Spleen (tissue), 11 donors: ENCODE measurements around the gene TCTN3. TPM values are rescaled to one million over a fixed set of nuclear protein-coding genes. Genes with fewer than 3 reads are reported as not detected.
"Not testable (repeated sequence)": the region's sequence is repeated elsewhere in the genome, so short reads cannot be mapped to it uniquely, and the experiment has no call there.

Experiments used
- DNase-seq: peaks from one replicate; pipeline ENCODE4 v3.0.0-alpha.2; 2020
- H3K27ac ChIP-seq, 8 donors: fragments of 200-600 bp; sonication (generic) in 7 of 8; 1 replicate in 4 of 8; 2 replicates in 4 of 8; pipeline versions ENCODE4 v1.5.0 to v1.8.0; 2016 to 2021; ENCODE audit warnings: inconsistent platforms in 4 of 8, mild to moderate bottlenecking in 4 of 8, moderate library complexity in 1 of 8
- H3K27me3 ChIP-seq, 7 donors: fragments of 200-600 bp; sonication (generic) in 6 of 7; replicated peaks in 1 of 7; 1 replicate in 4 of 7; 2 replicates in 3 of 7; pipeline versions ENCODE4 v1.5.0 to v1.8.0; 2016 to 2021; ENCODE audit warnings: inconsistent platforms in 3 of 7, mild to moderate bottlenecking in 1 of 7
- H3K36me3 ChIP-seq, 6 donors: fragments of 200-600 bp; sonication (generic) in 5 of 6; 1 replicate in 4 of 6; 2 replicates in 2 of 6; pipeline versions ENCODE4 v1.5.0 to v1.8.0; 2016 to 2021; ENCODE audit warnings: inconsistent platforms in 2 of 6
- H3K4me1 ChIP-seq, 6 donors: fragments of 200-600 bp; sonication (generic) in 5 of 6; 1 replicate in 3 of 6; 2 replicates in 3 of 6; pipeline versions ENCODE4 v1.5.0 to v1.8.0; 2016 to 2021; ENCODE audit warnings: inconsistent platforms in 3 of 6
- H3K4me3 ChIP-seq, 8 donors: fragments of 200-600 bp; sonication (generic) in 7 of 8; 1 replicate in 4 of 8; 2 replicates in 4 of 8; pipeline versions ENCODE4 v1.5.0 to v1.8.0; 2016 to 2021; ENCODE audit warnings: inconsistent platforms in 4 of 8, mild to moderate bottlenecking in 4 of 8, moderate library complexity in 2 of 8
- H3K9me3 ChIP-seq, 8 donors: fragments of 200-600 bp; sonication (generic) in 7 of 8; 1 replicate in 4 of 8; 2 replicates in 4 of 8; pipeline versions ENCODE4 v1.5.0 to v1.8.0; 2016 to 2021; ENCODE audit warnings: inconsistent platforms in 4 of 8
- CTCF ChIP-seq, 11 experiments: fragments of 200-600 bp in 7 of 11; fragments of 450-650 bp in 4 of 11; sonication (generic) in 4 of 11; IDR thresholded peaks in 8 of 11; conservative IDR thresholded peaks in 3 of 11; 1 replicate in 7 of 11; 2 replicates in 4 of 11; pipeline versions ENCODE4 v1.4.0 to v1.8.0; 2016 to 2021; ENCODE audit warnings: antibody characterized with exemption in 11 of 11, inconsistent platforms in 4 of 11, mild to moderate bottlenecking in 1 of 11
- POLR2A ChIP-seq, 3 donors: fragments of 450-650 bp; IDR thresholded peaks; one replicate each; pipeline ENCODE4 v1.5.1; 2017; ENCODE audit warnings: antibody characterized with exemption in 3 of 3, mild to moderate bottlenecking in 1 of 3
- POLR2AphosphoS5 ChIP-seq, 3 donors: sonication (generic); formaldehyde crosslinking; IDR thresholded peaks; one replicate each; pipeline ENCODE4 v1.5.1; 2017; ENCODE audit warnings: antibody characterized with exemption in 3 of 3
- WGBS, 5 donors: extraction: QIAGEN DNeasy Blood & Tissue Kit in 3 of 5; methylation state at CpG; one replicate each; pipeline versions ENCODE4 v1.1.5 to v1.1.7; 2013 to 2018; 5-methylcytosine and 5-hydroxymethylcytosine counted together
- intact Hi-C: fragments of 100-400 bp; cut with DNase I; formaldehyde crosslinking; loops from one replicate; pipeline ENCODE4 v1.15.0; 2023; ENCODE audit warnings: low total_unique reads
- polyA plus RNA-seq, 3 donors: library from polyadenylated mRNA; stranded (reverse); fragments of 200-250 nt; gene quantifications; one replicate each; pipeline ENCODE4 v1.2.1, GENCODE V29; 2013
- total RNA-seq, 7 donors: library from RNA; depleted of rRNA in 3 of 7; stranded (reverse); fragments of >200 nt in 3 of 7; fragmentation: NEBNext Ultra II Directional in 4 of 7; extraction: Animal tissue kit (Norgen Biotek cat#: 25700) in 4 of 7; gene quantifications; one replicate each; pipeline versions ENCODE4 v1.1.0 to v1.2.1, GENCODE V29; 2016 to 2021
- donor health status: healthy with polysubstance abuse.
- donor health status: DM: no; HTN: no; CAD: no; lungs with moderate emphysema.
- donor health status: DM: no; HTN: no; CAD: no.
- donor health status: Bipolar disorder and iron deficiency.
- donor health status: healthy.
- donor health status: DM: no; HTN: no; CAD: no.
- donor health status: DM: yes; HTN: yes; CAD: no.

The TCTN3 gene
- total and polyA plus RNA-seq, 10 donors = 10.9 to 25.7 (median 23.1) TPM

GRCh38 chr10:95626500-95626899, 67.2 kb downstream of the TCTN3 start:
- 93 to 97% (median 96%) methylated on average over 4 of the region's 4 CpGs for WGBS, 5 donors
- TF ChIP-seq CTCF (IDR thresholded peaks at IDR 0.05 in 8 of 11, conservative IDR thresholded peaks at IDR 0.05 in 3 of 11) (no peak), POLR2AphosphoS5 (IDR thresholded peaks at IDR 0.05) (no peak), POLR2A (IDR thresholded peaks at IDR 0.05) (no peak)
- no peak for DNase-seq
- intact Hi-C loops = no loop called here
- no peaks in the 10 kb centered on the region for H3K4me1 ChIP-seq
- H3K27me3 ChIP-seq = no peaks in the 10 kb centered on the region
- H3K9me3 ChIP-seq = no peaks in the 10 kb centered on the region
- H3K4me3 ChIP-seq = no peak overlapping the region
- no peak overlapping the region for H3K27ac ChIP-seq
- peaks cover 0 to 100% (median 53%) of the 10 kb centered on the region in 6 donors for H3K36me3 ChIP-seq

GRCh38 chr10:95620415-95620814, 73.3 kb downstream of the TCTN3 start:
- intact Hi-C loops, DNase-seq, H3K27ac ChIP-seq, H3K27me3 ChIP-seq, H3K4me3 ChIP-seq, H3K4me1 ChIP-seq, H3K9me3 ChIP-seq: not testable (repeated sequence)
- 86 to 96% (median 92%) methylated on average over 5 of the region's 5 CpGs for WGBS, 5 donors
- peaks cover 1 to 97% (median 69%) of the 10 kb centered on the region in 6 donors for H3K36me3 ChIP-seq

GRCh38 chr10:95618101-95618500, 75.6 kb downstream of the TCTN3 start:
- 89 to 99% (median 94%) methylated on average over 4 of the region's 4 CpGs for WGBS, 5 donors
- TF ChIP-seq CTCF (IDR thresholded peaks at IDR 0.05 in 8 of 11, conservative IDR thresholded peaks at IDR 0.05 in 3 of 11) = no peak
- TF ChIP-seq POLR2A (IDR thresholded peaks at IDR 0.05) = no peak
- TF ChIP-seq POLR2AphosphoS5 (IDR thresholded peaks at IDR 0.05) = no peak
- Histone ChIP-seq H3K9me3 (peaks cover 0 to 7% (median 0%) of the 10 kb centered on the region in 8 donors), H3K4me1 (no peaks in the 10 kb centered on the region), H3K27ac (no peak overlapping the region), H3K36me3 (peaks cover 3 to 97% (median 73%) of the 10 kb centered on the region in 6 donors), H3K27me3 (no peaks in the 10 kb centered on the region), H3K4me3 (no peak overlapping the region)
- intact Hi-C loops = no loop called here
- no peak for DNase-seq

- no peaks in the 10 kb centered on the region for H3K4me1 ChIP-seq
- H3K27ac ChIP-seq = no peak overlapping the region
- WGBS, 5 donors = 84 to 95% (median 90%) methylated on average over 4 of the region's 4 CpGs
- H3K36me3 ChIP-seq = peaks cover 3 to 100% (median 86%) of the 10 kb centered on the region in 6 donors
- intact Hi-C loops = no loop called here
- no peak overlapping the region for H3K4me3 ChIP-seq
- DNase-seq = no peak
- TF ChIP-seq POLR2AphosphoS5 (IDR thresholded peaks at IDR 0.05) = no peak
- TF ChIP-seq POLR2A (IDR thresholded peaks at IDR 0.05) = no peak
- TF ChIP-seq CTCF (IDR thresholded peaks at IDR 0.05 in 8 of 11, conservative IDR thresholded peaks at IDR 0.05 in 3 of 11) = no peak
- H3K27me3 ChIP-seq = no peaks in the 10 kb centered on the region
- H3K9me3 ChIP-seq = peaks cover 0 to 7% (median 0%) of the 10 kb centered on the region in 8 donors
Observed at GRCh38 chr10:95616446-95616845, 77.3 kb downstream of the TCTN3 start.

Other genes starting within 250 kb of the TCTN3 start
- 10 to 100 TPM; 14.0 to 30.8 (median 23.0) TPM for gene SORBS1, start 132.6 kb downstream of the TCTN3 start, total RNA-seq
- 1 to 10 TPM; 2.8 to 9.5 (median 3.1) TPM for gene SORBS1, start 132.6 kb downstream of the TCTN3 start, polyA plus RNA-seq
- 10 to 100 TPM; 21.1 to 38.8 (median 25.0) TPM for gene ALDH18A1, start 37.2 kb downstream of the TCTN3 start, total RNA-seq
- 10 to 100 TPM; 13.0 to 15.4 (median 14.0) TPM for gene ALDH18A1, start 37.2 kb downstream of the TCTN3 start, polyA plus RNA-seq
- 10 to 100 TPM; 52.6 to 92.9 (median 64.1) TPM for gene ENTPD1, start 62.2 kb upstream of the TCTN3 start, total RNA-seq
- 10 to 100 TPM; 14.1 to 19.7 (median 14.6) TPM for gene ENTPD1, start 62.2 kb upstream of the TCTN3 start, polyA plus RNA-seq
- gene CC2D2B, start 214.0 kb upstream of the TCTN3 start, total RNA-seq = 1 to 10 TPM; 1.7 to 7.1 (median 3.3) TPM
- gene CC2D2B, start 214.0 kb upstream of the TCTN3 start, polyA plus RNA-seq = 1 to 10 TPM in 1 of 3 donors, under 1 TPM in 2; 0.26 to 1.0 (median 0.96) TPM